Right atrium auricular region (tissue), 2 donors: ENCODE data around the gene CD80. TPM values are rescaled to one million over a fixed set of nuclear protein-coding genes. Genes with fewer than 3 reads are reported as not detected.

Experiments used
- DNase-seq: peaks from one replicate; pipeline ENCODE4 v3.0.0-alpha.2; 2019; ENCODE audit warnings: low spot score
- H3K27ac ChIP-seq, 2 donors: fragments of 200-600 bp; sonication (generic); 1 replicate in 1 of 2; 2 replicates in 1 of 2; pipeline ENCODE4 v1.5.1; 2016 to 2019
- H3K27me3 ChIP-seq, 2 donors: fragments of 200-600 bp; sonication (generic); one replicate each; pipeline versions ENCODE4 v1.5.1 to v1.6.0; 2017 to 2019
- H3K36me3 ChIP-seq: fragments of 200-600 bp; sonication (generic); one replicate; pipeline ENCODE4 v1.5.1; 2016
- H3K4me1 ChIP-seq, 2 donors: fragments of 200-600 bp; sonication (generic); one replicate each; pipeline versions ENCODE4 v1.5.1 to v1.6.0; 2017 to 2019
- H3K4me3 ChIP-seq, 2 donors: fragments of 200-600 bp; sonication (generic); 1 replicate in 1 of 2; 2 replicates in 1 of 2; pipeline ENCODE4 v1.5.1; 2017 to 2019; ENCODE audit warnings: mild to moderate bottlenecking in 1 of 2, moderate library complexity in 1 of 2
- H3K9me3 ChIP-seq, 2 donors: fragments of 200-600 bp; sonication (generic); one replicate each; pipeline ENCODE4 v1.5.1; 2019
- total RNA-seq, 2 donors: library from RNA; depleted of rRNA; stranded (reverse); fragments of >200 nt; gene quantifications; one replicate each; pipeline ENCODE4 v1.1.0, GENCODE V29; 2016
- TF ChIP-seq, protein P1 (sequence below), 2 donors: fragments of 200-600 bp; sonication (generic); IDR thresholded peaks; one replicate each; pipeline ENCODE4 v1.5.1; 2019; ENCODE audit warnings: antibody characterized with exemption in 2 of 2

The CD80 gene
- total RNA-seq, 2 donors from 2014 or later = 0.20 to 0.67 TPM

DNA sequence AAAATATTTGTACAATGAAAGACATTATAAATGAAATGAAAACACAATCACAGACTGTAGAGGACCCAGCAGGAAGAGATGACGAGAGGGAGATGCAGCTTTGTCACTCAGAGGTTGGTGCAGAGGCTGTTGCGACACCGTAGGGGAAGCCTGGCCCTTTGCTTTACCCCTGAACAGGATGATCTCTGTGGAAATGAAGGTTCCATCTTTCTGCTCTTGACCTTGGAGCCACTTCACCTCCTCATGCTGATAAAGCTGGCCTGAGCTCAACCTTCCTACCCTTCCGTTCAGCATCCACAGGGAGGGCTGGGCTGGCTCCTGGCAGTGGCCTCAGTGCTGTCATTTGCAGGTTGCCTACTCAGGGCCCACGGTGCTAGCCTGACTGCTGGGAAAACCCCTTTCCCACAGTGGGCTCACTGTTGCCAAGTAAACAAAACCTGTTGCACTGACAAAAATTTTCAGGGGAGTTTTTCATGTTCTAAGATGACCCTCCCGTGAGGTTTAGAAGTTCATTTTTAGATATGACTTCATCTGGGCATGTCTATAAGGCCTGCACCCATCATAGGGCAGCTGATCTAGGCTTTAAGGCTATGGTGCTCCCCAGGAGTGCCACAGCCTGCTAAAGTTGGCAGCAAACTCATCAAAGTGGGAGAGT lies 3.0 kb upstream of the CD80 start:
- TF ChIP-seq, protein P1, sequence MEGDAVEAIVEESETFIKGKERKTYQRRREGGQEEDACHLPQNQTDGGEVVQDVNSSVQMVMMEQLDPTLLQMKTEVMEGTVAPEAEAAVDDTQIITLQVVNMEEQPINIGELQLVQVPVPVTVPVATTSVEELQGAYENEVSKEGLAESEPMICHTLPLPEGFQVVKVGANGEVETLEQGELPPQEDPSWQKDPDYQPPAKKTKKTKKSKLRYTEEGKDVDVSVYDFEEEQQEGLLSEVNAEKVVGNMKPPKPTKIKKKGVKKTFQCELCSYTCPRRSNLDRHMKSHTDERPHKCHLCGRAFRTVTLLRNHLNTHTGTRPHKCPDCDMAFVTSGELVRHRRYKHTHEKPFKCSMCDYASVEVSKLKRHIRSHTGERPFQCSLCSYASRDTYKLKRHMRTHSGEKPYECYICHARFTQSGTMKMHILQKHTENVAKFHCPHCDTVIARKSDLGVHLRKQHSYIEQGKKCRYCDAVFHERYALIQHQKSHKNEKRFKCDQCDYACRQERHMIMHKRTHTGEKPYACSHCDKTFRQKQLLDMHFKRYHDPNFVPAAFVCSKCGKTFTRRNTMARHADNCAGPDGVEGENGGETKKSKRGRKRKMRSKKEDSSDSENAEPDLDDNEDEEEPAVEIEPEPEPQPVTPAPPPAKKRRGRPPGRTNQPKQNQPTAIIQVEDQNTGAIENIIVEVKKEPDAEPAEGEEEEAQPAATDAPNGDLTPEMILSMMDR (IDR thresholded peaks at IDR 0.05) = no peak
- no peak overlapping the region for H3K27ac ChIP-seq

DNA sequence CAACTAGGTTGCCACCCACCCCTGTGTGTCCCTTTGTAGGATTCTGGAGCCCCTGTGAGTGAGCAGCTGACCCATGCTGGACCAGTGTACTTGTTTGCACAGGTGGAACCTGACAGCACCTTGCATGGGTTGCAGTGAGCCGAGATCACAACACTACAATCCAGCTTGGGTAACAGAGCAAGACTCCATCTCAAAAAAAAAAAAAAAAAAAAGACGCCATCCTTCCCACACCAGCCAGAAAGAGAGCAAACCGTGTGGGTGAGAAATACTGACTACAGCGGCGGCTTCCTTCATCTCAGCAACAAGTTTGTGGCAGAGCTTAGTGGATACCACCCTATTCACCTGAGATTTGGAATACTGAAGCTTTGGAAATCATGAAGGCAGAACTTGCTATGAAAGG lies 746 bp upstream of the CD80 start:
- TF ChIP-seq, protein P1 (IDR thresholded peaks at IDR 0.05) = no peak
- Histone ChIP-seq H3K4me3 (no peak overlapping the region), H3K27me3 (no peaks in the 10 kb centered on the region), H3K9me3 (no peaks in the 10 kb centered on the region), H3K4me1 (peaks cover 0 to 6% of the 10 kb centered on the region in 2 donors), H3K36me3 (no peaks in the 10 kb centered on the region), H3K27ac (no peak overlapping the region)
- DNase-seq = no peak

More for the DNA sequence above, 3.0 kb upstream of the CD80 start:
- Histone ChIP-seq H3K9me3 (no peaks in the 10 kb centered on the region), H3K27me3 (no peaks in the 10 kb centered on the region), H3K36me3 (no peaks in the 10 kb centered on the region), H3K4me1 (peaks cover 0 to 6% of the 10 kb centered on the region in 2 donors), H3K4me3 (no peak overlapping the region)
- no peak for DNase-seq

DNA sequence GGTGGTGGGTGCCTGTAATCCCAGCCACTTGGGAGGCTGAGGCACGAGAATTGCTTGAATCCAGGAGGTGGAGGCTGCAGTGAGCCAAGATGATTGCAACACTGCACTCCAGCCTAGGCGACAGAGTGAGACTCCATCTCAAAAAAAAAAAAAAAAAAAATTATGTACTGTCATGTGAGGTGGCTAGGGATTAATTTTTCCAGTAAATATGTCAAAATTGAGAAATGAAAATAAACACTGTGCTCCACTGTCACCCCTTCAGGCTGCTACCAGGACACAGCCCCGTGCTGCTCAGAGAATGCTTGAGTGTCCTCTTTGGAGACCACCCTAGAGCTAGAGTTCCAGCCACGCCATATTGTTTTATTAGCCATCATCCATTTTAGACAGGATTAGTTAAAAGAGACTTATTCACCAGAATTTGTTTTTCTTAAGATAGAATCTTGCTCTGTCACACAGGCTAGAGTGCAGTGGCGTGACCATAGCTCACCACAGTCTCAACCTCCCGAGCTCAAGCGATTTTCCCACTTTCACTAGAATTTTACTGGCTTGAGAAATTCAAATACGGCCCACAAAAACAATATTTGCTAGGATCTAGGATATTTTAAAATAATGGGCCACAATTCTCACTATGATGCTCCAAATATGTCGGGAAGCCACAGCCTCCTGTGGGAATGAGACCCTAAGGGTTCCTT lies 642 bp downstream of the CD80 start:
- DNase-seq = no peak
- TF ChIP-seq, protein P1 (IDR thresholded peaks at IDR 0.05) = no peak
- peaks cover 0 to 6% of the 10 kb centered on the region in 2 donors for H3K4me1 ChIP-seq
- no peaks in the 10 kb centered on the region for H3K9me3 ChIP-seq
- no peaks in the 10 kb centered on the region for H3K27me3 ChIP-seq
- no peak overlapping the region for H3K27ac ChIP-seq
- H3K4me3 ChIP-seq = no peak overlapping the region
- no peaks in the 10 kb centered on the region for H3K36me3 ChIP-seq

DNA sequence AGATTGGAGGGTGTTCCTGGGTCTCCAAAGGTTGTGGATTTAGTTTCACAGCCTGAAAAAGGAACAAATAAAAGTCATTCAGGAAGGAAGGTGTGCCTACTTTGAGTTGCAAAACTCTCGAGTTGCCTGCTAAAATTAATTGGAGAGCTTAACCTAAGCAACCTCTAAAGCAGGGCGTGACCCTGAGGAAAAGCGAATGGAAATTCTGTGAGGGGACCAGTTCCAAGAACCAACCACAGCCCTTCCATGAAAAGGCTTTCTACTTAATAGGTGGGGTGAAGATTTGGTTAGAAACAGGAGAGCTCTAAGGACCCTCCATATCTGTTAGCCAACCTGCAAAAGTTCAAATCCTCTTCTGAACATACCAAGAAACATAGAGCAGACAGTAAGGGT lies 1.5 kb downstream of the CD80 start:
- no peak overlapping the region for H3K4me3 ChIP-seq

DNA sequence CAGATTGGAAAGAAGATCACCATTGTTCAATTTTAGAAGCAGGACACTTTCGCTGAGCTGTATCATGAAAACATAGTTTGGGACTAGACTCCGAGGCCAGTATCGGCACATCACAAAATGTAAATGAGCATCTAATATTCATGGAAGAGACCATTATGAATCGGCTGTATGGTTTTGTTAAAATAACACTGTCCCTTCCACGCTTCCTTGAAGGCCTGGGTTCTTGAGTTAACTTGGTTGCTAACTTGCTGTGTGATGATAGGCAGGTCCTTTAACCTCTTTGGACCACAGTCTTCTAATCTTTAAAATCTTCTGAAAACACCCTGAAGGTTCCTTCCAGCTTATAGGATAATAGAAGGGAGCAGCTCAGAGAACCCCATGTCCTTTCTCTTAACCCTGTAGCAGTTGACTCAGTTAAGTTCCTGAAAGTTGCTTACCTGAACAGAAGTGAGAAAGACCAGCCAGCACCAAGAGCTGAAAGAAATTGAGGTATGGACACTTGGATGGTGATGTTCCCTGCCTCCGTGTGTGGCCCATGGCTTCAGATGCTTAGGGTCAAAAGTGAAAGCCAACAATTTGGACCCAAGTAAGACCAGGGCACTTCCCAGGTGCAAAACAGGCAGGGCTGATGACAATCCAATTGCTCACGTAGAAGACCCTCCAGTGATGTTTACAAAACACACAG lies 2.1 kb downstream of the CD80 start:
- Histone ChIP-seq H3K36me3 (no peaks in the 10 kb centered on the region), H3K27ac (no peak overlapping the region), H3K27me3 (no peaks in the 10 kb centered on the region), H3K9me3 (no peaks in the 10 kb centered on the region), H3K4me3 (no peak overlapping the region), H3K4me1 (peaks cover 0 to under 1% of the 10 kb centered on the region in 2 donors)
- TF ChIP-seq, protein P1 (IDR thresholded peaks at IDR 0.05) = no peak
- DNase-seq = no peak

More for the DNA sequence above, 1.5 kb downstream of the CD80 start:
- TF ChIP-seq, protein P1 (IDR thresholded peaks at IDR 0.05) = no peak
- DNase-seq = no peak
- Histone ChIP-seq H3K36me3 (no peaks in the 10 kb centered on the region), H3K27ac (no peak overlapping the region), H3K27me3 (no peaks in the 10 kb centered on the region), H3K4me1 (peaks cover 0 to 6% of the 10 kb centered on the region in 2 donors), H3K9me3 (no peaks in the 10 kb centered on the region)
